Measurements from ENCODE around the gene C1QTNF5.

The C1QTNF5 gene

DNA sequence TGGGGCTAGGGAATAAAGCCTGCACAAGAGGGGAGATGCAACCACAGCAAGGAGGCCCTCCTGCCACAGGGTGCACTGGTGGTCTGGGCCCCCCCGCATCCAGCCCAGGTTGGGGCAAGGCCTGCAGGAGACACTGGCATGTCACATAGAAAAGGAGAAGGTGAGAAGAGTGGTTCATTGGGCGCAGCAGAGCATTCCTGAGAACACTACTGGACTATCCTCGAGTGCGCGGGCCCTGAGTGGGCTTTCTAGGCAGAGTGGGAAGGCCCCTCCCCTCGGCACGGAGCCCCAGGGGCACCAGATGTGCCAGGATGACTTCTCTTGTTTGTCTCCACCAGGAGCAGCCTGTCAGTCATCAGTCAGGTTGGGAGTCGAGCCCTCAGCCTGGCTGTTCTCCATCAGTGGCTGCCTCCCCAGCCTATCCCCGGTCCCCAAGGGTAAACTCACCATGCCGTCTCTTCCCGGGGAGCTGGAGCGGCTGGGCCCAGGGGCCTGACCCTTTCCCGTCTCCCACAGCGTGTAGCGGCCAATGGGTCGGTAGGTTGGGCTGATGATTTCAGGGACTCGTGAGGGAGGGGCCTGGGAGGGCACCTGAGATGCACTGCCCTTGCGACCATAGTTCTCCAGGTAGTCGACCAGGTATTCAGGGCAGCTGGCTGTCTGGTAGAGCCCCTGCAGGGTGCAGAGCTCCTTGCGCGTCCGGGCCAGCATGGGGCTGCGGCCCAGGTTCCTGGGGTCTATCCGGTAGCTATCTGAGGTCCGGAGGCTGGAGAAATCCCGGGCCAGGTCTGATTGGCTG lies 31.8 kb upstream of the C1QTNF5 start:
- no peak for DNase-seq

DNA sequence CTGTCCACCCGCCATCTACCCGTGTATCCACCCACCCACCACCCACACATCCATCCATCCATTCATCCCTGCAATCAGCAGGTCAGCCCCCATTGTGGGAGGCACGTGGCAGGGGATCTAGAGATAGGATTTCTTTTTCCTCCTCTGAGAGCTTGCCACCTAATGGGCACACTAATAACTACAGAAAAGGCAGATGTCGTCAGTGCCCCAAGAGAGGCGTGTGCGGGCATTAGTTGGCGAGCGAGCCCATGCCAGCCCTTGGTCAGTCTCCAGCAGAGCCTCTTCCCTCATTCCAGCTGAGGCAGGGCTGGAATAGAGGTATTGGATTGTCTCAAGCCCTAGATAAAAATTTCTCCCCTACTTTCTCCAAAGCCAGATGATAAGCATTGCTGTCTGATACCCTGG lies 31.1 kb upstream of the C1QTNF5 start:
- DNase-seq = no peak

DNA sequence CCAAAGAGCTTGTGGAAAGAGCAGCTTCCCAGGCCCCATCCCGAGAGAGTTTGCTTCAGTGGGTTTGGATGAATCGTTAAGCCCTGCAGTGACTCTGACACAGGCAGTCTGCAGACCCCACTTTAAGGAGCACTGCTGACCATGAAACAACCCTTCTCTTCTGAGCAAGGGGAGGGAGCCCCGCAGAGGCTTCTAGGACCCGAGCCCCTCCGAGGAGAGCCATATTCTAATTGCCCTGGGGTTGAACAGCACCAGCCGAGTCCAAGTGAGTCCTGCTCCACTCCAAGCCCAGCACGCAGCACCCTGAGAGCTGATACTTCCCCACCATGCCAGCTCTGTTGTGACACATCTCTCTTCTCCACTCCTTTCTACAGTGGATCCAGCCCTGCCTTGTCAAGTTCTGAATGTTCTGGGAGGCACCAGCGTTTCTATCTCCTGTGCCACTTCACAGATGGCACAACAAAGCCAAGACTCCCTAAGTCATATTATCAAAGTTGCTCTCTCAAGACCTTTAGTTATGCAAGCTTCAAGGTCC lies 30.5 kb upstream of the C1QTNF5 start:
- DNase-seq = no peak

DNA sequence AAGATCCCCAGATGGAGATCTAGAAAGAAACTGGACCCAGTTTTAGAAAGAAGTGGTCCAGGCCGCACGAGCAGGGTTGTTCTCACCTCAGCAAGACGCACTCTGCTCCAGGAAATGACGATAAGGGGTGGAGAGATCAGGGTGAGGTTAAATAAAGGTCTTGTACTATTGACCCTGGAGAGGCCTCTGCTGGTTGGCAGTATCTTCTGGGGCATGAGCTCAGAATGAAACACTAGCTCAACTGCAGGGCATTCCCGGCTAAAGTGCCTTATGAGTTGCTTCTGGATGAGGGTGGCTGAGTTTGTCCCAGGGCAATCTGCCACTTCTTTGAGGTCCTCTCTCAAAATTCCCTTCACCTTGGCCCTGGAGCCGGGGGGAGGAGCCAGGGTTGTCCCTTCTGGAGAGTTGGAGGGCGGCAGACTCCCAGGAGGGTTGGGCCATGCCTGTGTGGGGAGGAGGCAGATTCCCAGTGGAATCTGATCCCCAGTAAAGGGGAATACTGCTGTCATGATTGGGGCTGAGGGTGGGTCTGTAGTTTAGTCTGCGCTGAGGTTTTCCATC lies 29.9 kb upstream of the C1QTNF5 start:
- DNase-seq = no peak

DNA sequence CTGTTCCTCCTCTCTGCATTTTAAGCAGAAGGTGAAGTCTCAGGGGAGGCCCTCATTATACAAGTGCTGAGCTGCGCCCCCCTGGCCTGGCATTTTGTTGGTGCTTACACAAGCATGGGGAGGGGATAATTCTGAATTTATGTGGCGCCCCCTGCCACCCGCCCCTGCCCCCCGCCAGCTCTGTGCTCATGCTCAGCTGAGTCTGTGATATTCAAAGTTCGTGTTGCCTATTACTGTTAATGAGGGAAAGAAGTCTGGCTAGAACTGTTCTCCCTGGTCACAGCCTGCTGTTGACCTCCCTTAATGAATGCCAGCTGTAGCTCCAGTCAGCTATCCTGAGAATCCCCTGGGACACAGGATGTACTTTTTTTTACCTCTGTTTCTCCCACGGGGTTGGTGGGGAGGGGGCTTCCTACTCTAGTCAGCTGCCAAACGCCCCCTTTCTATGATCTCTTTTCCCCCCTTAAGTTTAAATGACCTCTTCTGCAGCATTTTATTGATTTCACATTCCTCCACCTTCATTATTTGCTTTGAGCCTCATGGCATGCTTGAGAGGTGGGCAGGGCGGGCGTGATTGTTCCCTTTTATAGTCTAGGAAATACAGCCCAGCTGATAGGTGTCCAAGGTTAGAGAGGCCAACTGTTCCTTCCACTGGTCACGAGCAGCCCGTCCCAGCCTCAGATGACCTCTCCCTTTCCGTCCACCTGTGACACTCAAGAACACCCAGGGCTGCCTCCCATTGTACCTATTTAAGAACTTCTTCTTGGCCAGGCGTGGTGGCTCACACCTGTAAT lies 28.6 kb upstream of the C1QTNF5 start:
- DNase-seq = no peak

DNA sequence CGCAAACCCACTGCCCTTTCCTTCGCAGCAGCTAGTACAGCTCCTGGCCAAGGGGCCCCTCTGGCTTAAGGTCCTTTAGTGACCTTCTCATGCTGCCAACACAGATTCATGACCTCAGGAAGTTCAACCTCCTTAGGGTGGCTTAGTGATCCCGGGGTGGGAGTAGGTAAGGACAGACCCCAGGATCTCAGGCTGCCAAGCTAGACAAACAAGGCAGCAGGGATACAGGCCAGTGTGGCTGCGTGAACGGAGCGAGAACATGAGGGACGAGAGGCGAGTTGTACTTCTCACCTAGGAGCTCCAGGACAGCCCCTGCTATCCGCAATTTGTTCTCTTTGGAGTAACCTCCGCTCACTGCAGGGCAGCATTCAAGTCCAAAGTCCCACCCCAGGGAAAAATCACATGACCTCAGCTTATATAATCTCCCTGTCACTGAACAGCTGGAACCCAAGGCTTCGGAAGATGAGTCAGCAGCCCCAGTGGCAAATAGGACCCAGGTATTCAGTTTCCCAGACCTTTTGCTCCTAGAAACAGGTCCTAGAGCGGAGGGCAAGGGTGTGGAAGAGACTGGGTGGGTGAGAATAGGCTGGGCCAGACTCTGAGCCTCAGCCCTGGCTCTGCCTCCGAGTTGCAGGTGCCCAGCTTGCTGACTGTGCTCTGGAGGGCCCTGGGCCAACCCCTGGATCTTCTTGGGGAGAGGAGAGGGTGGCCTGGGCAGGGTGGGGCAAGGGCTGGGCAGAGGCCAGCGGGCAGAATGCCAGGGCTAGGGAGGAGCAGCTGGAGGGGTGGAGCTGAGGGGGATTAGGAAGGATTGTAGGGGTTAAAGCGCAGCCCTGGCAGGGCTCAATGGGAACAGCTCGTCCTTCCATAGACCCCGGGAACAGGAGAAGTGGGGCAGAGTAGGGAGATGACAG lies 27.7 kb upstream of the C1QTNF5 start:
- DNase-seq = no peak

DNA sequence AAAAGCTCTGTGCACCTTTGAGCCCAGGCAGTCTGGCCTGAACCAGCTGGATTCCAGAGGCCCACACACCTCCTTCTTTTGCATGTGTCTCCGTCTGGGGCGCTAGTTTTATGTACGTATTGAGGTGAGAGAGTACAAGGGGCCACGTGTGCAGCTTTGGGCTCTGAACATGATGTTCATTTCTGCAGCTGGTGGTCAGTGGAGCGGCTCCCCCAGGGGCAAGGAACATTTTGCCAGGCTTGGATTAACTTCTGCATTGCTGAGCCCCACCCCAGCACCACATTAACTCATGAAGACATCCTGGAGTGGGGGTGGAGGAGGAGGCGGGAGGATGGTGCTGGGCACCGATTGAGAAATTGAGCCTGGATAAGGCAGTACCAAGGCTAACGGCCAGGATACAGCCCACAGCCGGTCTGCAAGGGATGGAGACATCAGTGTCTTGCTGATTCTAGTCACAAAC lies 27.0 kb upstream of the C1QTNF5 start:
- DNase-seq = no peak

DNA sequence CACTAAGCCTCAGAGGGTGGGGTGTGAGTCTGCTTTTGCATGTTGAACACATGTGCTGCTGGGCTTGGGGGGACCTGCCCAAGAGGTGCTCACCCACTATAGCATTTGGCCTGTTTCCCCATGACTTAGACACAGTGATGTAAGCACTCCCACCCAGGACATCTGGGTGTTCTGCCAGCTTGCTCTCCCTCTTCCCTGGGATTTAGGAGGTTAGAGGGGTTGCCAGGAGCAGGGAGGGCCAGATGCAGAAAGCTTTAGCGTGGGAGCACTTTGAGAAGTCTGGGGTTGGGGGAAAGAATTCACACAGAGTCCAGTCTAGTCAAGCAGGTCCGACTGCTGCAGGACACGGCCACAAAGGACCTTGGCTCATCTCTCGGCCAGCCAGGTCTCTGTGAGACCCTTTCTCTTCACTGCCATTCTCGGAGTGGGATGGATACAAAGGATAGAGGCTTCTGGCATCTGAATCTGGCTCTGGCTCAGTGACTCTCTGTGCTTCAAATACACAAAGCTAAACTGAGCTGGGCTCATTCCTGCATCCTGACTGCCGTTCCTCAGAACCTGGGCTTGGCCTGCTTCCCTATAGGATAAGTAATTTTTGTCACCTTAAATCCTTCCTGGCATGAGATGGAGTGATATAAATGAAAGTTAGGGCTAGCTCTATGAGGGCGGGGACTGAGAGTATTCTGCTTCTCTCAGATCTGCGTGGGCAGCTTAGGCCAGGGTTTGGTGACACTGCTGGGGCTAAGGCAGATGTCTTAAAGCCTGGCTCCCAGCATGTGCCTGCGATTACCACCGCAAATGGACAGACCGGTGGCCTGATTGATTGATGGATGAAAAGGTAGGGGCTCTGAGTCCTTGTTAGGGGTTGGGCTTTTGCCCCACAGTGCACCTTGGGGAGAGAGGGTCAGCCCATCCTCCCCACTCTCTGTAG lies 26.3 kb upstream of the C1QTNF5 start:
- DNase-seq = no peak

DNA sequence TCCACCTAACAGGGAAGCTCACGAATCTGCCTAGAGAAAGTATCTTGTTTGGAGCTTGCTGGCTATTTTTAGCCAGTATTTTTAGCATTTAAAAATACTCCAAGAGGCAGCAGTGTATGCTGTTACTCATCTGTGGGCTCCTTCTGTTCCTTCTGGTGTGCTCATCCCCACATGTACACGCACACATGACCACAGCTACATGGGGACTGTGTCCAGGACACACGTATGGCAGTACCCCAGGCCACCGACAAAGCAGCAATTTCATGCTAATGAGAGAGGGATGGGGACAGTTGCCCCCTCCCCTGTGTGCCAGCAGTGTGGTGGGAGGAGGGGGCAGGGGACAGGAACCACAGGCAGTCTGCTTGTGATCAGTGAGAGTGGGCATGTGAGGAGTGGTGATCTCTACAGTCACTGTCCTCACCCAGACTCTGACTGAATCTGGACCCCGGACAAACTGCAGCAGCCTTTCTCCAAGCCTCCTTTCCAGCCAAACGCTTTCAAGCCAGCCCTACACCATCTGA lies 24.4 kb upstream of the C1QTNF5 start:
- DNase-seq = no peak

DNA sequence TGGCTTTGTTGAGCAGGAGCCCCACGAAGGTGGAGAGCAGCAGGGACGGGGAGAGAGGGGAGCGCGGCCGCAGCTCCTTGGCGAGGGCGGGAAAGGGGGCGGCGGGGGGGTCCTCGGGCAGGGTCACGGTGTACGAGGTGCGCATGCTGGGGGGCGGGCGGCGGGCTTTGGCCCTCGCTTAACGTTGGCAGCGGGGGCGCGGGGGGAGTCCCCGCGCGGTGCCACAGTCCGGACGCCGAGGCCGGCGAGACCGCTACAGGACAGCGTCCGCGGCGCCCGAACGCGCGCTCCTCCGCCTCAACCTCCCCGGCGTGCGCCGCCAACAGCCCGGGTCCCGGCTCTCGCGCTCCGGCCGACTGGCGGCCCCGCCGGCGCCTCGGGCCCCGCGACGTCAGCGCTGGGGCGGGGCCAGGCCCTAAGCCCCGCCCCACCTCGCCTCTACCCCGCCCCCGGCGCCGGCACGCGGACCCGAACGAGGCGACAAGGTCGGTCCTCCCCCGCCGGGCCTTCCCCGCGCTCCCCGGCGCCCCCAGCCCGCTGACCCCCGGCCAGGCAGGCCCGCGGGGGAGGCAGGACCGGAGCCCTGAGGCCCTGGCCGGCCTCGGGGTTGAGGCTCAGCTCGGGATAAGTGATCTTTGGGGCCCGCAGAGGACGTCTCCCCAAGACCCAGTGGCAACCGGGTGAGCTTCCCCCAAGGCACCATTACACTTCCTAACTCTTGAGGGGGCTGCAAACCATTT lies 23.3 kb upstream of the C1QTNF5 start:
- DNase-seq = peak in 1 of 2 experiments; percentile 62

DNA sequence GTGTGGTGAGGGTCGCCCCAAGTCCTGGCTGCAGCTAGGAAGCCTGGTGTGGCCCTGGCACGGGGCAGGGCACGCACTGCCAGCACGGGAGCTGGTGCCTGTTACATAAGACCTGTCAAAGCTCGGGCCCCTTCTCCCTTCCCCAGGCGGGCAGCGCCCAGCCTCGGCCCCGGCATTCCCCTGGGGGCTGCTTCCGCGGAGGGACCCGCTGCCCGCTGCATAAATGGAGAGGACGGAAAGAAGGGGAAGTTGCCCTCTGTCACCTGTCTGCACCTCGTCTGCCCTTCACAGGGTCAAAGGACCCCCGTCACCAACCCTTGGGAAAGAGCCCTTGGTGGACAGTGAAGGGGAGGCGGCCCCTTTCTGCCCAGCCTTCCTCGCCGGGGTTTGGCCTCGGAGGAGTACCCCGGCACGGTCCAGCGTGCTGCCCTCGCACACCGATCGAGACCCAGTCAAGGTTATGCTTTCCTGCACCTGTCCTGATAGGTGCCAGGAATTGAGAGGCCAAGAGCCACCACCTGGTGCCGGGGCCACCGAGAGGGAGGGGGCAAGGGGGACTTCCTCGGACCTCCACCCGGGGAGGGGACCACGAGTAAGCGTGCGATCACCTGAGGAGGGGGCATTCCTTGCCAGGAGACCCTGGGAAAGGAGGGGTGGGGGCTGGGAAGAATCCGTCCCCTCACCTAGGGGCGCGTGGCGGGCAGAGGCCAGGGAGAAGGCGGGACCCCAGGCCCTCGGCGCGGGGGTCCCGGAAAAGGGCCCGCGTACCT lies 22.6 kb upstream of the C1QTNF5 start:
- no peak for DNase-seq

DNA sequence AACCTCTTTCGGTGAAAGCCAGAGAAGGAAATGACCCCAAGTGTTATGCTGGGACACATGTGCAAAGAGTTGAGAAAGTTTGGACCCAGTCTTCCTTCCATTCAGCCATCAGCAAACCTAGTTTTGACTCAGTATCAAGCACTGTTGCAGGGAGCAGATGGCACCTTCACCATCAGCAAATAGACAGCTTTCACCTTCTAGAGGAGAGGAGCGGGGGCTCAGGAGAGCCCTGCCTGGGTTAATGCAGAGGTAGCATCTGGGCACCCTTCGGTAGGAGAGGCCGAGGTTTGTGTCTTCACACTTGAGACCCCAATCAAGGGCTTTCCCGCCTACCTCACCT lies 22.0 kb upstream of the C1QTNF5 start:
- DNase-seq = no peak

DNA sequence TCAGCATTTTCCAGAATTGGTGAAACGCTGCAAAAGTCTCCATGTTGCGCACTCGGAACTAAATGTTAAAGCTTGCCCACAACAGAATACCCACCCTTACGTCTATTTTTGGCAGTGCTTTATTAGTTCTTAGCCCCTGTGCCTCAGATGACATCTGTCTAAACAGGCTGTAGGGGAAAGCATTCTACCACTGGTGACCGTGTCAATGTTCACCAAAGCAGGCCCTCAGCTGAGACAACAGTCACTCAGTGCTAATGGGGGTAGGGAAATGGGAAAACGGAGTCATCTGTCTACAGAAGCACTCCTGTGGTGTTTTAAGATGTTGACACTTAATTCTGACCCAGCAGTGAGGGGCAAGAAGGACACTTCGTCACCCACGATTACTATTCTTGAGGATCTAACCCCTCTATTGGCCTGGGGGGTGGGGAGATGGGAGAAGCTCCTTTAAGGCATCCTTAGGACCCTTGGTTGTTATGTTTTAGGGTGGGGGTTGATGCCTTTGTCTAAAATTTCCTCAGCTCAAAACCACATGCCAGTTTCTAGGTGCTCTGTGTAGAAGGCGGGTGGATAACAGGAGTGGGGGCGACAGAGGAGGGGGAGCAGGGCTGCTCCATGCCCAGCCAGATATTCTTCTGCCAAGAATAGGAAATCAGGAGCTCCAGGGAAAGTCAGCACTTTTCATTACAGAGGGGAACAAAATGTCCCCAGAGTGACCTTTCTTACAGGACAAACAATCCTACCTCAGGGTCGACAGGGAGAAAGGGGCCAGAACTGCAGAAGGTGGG lies 21.4 kb upstream of the C1QTNF5 start:
- DNase-seq = no peak

DNA sequence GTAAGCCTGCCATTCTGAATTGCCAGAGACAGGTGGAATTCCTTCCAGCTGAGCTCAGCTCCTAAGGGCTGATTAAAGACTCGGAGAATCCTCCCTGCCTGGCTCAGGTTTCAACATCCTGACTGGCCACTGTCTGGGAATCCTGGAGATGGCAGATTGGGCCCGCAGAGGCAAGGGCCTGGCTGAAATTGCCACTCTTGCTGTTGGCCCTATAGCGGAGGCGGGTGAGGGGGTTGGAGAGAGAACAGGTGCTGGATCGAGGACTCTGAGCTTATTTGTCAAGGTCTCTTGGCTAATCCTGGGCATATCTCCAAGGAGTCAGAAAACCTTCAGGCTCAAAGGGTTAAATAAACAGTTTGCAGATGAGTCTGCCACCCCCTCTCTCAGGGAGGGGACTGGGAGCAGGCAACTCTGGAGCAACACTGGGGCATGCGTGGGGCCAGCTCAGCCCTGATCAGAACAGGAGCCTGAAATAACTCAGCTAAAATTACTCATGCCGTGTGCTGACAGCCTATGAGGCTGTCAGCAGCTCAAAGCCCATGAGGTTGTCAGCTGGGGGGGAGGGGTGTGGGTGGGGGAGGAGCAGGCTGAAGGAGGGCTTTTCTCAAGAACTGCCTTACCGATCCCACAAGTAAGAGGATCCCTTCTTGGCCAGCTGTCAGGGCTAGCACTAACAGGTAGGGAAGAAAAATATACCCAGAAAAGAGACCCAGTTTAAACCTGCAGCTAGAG lies 20.5 kb upstream of the C1QTNF5 start:
- no peak for DNase-seq

DNA sequence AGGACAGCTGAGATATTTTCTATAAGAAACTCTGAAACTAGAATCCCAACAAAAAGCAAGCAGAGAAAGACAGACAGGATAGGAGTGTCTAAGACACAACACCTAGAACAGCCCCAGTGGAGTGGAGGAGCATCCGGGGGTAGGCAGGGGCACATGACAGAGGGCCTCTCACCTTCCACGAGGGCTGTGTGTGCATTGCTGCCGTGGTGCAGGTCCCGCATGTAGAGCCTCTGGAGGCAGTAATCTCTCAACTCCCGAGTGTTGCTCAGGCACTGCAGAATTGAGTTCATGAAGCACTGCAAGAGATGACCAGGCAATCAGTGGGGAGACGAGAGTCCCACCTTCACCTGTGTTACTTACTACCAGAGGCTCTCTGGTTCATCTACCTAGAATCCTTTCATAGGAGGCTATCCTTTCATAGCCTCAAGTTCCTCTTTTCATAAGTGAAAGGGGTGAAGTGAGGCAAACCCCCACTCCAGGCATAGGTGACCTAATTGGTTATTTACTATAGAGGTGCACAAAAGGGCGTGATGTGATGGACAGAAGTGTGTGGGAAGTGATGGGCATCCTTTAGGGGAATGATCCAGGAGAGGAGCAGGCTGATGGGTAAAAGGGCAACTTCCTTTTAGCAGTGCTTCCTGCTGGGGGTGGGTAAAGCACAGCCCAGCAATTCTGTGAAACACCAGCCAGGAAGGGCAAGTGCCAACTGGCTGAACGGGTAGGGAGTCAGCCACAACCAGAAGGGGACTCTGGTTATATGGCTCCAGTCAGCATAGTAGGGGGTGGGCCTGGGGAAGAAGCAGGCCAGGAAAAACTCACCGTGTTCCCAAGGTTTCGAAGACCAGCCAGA lies 18.9 kb upstream of the C1QTNF5 start:
- DNase-seq = no peak

DNA sequence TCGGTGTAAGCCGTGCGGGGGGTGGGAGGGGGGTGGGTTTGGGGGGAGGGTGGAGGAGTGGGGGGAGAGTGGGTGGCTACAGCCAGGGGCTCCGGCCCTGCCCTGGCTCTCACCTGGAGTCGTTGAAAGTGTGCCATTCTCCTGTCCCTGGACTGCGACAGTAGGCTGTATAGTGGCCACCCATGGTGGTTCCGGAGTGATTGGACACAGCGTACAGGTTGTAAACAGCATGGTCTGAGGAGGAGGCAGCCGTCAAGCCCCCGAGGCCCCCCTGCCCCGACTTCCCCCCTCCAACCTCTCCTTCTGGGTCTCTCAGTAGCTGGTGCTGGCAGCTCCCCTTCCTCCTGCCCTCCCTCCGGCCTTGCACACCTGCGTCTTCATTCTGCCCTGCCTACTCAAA lies 16.4 kb upstream of the C1QTNF5 start:
- no peak for DNase-seq

All from NCI-H1930 (cell line).